ENCODE data around the gene NTRK3.

Gene NTRK3

DNA sequence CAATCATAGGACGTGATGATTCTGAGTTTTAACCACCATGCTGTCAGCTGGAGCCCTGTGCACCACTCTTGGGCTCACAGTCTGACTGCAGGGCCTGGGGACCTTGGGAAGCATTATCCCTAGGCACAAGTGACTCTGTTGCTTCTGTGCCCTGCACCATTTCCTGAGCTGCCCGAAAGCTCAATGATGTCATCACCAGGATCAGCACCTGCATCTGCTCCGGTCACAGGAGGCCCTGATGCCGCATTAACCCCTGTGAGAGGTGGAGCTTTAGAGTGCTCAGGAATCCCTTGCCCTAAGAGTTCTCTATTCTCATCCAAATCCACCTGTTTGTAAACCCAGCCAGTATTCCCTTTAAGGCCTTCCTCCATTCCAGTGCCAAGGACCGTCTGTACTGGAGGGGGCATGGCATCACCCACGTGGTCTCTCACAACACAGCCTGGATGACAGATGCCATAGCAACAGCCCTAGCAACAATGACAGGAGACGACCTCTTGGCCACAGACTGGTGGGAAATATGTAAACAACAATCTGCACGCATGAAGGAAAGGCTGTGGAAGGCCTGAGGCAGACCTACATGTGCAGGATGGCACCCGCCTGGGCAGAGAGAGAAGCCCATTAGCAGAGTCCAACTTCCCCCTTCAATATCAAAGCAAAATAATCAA lies 37.9 kb downstream of the NTRK3 start:
- H3K36me3 ChIP-seq (ENCODE audit: control insufficient read depth, insufficient read depth, low read length) = no peaks in the 10 kb centered on the region
- H3K4me1 ChIP-seq (ENCODE audit: control insufficient read depth, insufficient read depth, low read length) = no peaks in the 10 kb centered on the region
- no peak overlapping the region for H3K4me3 ChIP-seq (ENCODE audit: low read length)
- H3K27me3 ChIP-seq (ENCODE audit: control insufficient read depth, insufficient read depth, low read length) = no peaks in the 10 kb centered on the region
- no peak overlapping the region for H3K9ac ChIP-seq (ENCODE audit: low read length)
- no peaks in the 10 kb centered on the region for H3K9me3 ChIP-seq (ENCODE audit: control insufficient read depth, low read length)

DNA sequence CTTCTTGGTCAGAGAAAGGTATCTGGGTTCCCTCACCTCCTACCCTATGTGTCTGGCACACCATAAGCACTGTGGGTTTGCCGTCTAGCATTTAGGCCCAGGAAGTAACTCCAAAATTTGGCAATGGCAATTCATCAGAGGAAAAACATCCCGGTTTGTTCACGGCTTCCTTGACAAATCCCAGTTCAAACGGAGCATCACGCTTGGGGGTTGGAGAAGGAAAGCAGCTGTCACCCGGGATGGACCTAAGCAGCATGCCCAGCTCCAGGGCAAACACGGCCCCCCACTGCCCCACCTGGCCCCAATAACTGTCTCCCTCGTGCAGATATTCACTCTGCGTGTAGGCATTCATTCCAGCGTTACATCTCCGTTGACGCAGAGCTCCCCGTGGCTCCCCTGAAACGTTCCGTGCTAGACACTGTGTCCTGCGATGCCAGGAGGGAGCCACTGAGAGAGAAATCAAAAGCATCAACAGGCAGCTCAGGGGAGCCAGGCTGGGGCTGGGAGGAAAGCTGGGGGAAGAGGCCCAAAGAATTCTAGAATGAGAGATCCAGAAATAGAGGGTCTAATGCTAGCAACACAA lies 41.4 kb downstream of the NTRK3 start:
- no peaks in the 10 kb centered on the region for H3K4me1 ChIP-seq (ENCODE audit: control insufficient read depth, insufficient read depth, low read length)
- no peaks in the 10 kb centered on the region for H3K36me3 ChIP-seq (ENCODE audit: control insufficient read depth, insufficient read depth, low read length)
- no peak overlapping the region for H3K4me3 ChIP-seq (ENCODE audit: low read length)
- H3K9ac ChIP-seq (ENCODE audit: low read length) = no peak overlapping the region
- no peaks in the 10 kb centered on the region for H3K27me3 ChIP-seq (ENCODE audit: control insufficient read depth, insufficient read depth, low read length)
- H3K9me3 ChIP-seq (ENCODE audit: control insufficient read depth, low read length) = no peaks in the 10 kb centered on the region

DNA sequence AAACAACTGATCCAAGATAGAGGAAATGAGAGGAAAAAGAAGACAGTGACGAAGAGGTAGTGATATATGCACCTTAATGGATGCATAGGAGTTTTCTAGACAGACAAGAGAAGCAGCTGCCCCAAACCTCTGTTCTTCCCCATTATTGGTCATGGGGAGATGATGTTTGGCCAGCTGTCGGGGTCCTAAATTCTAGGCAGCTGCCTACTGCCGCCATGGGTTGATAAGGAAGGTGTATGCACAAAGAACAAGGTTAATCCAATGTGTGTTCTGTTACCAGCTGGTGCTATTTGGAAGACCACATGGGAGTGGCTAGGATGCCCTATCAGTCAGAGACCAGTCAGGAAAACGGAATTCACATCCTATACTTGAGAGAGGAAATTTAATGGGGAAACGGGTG lies 47.4 kb downstream of the NTRK3 start:
- H3K4me1 ChIP-seq (ENCODE audit: control insufficient read depth, insufficient read depth, low read length) = no peaks in the 10 kb centered on the region
- H3K4me3 ChIP-seq (ENCODE audit: low read length) = no peak overlapping the region
- no peaks in the 10 kb centered on the region for H3K27me3 ChIP-seq (ENCODE audit: control insufficient read depth, insufficient read depth, low read length)
- no peaks in the 10 kb centered on the region for H3K36me3 ChIP-seq (ENCODE audit: control insufficient read depth, insufficient read depth, low read length)
- no peaks in the 10 kb centered on the region for H3K9me3 ChIP-seq (ENCODE audit: control insufficient read depth, low read length)
- H3K9ac ChIP-seq (ENCODE audit: low read length) = no peak overlapping the region

DNA sequence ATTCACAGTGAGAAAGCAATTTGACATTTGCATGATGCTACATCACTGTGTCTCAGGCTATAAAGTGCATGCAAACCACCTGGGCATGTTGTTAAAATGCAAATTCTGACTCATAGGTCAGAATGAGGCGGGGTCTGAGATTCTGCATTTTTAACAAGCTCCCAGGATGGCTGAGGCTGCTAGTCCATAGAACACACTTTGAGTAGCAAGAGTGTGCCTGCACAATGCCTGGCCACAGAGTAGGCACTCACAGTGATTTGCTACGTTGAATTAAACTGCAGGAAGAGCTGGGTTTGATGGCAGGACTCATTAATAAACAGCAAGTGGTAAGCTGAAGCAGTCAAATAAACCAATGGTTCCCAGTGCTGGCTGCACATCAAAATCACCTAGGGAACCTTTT lies 48.1 kb downstream of the NTRK3 start:
- no peak overlapping the region for H3K9ac ChIP-seq (ENCODE audit: low read length)

DNA sequence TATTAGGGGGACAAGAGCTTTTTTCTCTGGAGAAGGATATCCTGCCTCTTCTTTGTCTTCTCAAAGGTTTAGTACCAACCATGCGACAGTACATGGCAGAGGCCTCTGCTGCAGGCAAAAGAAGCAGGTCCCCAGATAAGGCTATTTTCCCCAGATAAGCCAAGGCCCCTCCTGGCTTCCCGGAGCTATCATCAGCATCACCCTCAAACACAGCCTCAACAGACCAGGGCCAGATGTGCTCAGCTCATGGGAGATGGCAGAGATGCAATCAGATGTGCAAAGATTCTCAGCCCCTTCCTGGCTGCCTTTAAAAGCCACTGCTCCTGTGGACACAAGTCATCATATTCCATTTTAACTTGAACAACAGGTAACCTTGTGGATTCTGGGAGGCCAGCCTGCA lies 49.0 kb downstream of the NTRK3 start:
- H3K27me3 ChIP-seq (ENCODE audit: control insufficient read depth, insufficient read depth, low read length) = no peaks in the 10 kb centered on the region
- H3K9ac ChIP-seq (ENCODE audit: low read length) = no peak overlapping the region
- H3K9me3 ChIP-seq (ENCODE audit: control insufficient read depth, low read length) = no peaks in the 10 kb centered on the region
- H3K4me3 ChIP-seq (ENCODE audit: low read length) = no peak overlapping the region
- H3K36me3 ChIP-seq (ENCODE audit: control insufficient read depth, insufficient read depth, low read length) = no peaks in the 10 kb centered on the region
- no peaks in the 10 kb centered on the region for H3K4me1 ChIP-seq (ENCODE audit: control insufficient read depth, insufficient read depth, low read length)

More for the DNA sequence above, 48.1 kb downstream of the NTRK3 start:
- Histone ChIP-seq H3K9me3 (ENCODE audit: control insufficient read depth, low read length) (no peaks in the 10 kb centered on the region), H3K36me3 (ENCODE audit: control insufficient read depth, insufficient read depth, low read length) (no peaks in the 10 kb centered on the region), H3K27me3 (ENCODE audit: control insufficient read depth, insufficient read depth, low read length) (no peaks in the 10 kb centered on the region), H3K4me1 (ENCODE audit: control insufficient read depth, insufficient read depth, low read length) (no peaks in the 10 kb centered on the region), H3K4me3 (ENCODE audit: low read length) (no peak overlapping the region)

DNA sequence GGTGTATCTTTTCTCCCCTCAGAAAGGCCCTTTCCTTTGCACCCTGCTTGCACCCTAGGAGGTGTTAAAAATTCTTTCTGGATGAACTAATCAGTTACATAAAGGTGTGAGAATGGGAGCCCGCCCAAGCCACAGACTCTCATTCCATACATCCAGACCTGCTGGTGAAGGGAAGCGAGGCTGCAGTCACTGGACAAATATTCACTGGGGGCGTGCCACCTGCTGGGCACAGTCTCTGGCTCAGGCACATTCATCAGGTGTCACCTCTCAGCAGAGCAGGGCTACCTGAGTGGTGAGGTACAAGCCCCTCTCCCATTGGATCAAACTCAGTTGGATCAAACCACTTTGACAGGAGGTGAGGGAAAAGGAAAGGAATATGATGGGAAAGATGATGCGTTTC lies 52.0 kb downstream of the NTRK3 start:
- Histone ChIP-seq H3K4me1 (ENCODE audit: control insufficient read depth, insufficient read depth, low read length) (no peaks in the 10 kb centered on the region), H3K9ac (ENCODE audit: low read length) (no peak overlapping the region), H3K9me3 (ENCODE audit: control insufficient read depth, low read length) (no peaks in the 10 kb centered on the region), H3K4me3 (ENCODE audit: low read length) (no peak overlapping the region), H3K36me3 (ENCODE audit: control insufficient read depth, insufficient read depth, low read length) (no peaks in the 10 kb centered on the region), H3K27me3 (ENCODE audit: control insufficient read depth, insufficient read depth, low read length) (no peaks in the 10 kb centered on the region)

DNA sequence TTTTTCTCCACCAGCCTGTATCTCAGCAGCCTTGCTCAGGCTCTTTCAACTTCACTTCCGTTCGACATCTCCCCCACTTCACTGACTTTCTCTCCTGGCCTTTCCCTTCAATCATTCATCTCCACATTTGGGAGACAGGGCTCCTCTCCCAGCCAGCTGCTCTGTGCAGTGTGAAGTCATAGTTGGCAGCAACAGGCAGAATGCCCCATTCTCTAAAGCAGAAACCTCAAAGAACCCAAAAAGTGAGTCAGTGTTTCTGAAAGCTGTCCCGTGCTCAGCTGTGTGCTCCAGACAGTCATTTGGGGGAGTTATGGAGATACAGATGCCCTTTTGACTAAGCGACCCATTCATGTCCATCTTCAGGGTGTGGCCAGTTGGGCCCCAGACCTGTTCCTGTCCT lies 54.3 kb downstream of the NTRK3 start:
- Histone ChIP-seq H3K4me3 (ENCODE audit: low read length) (no peak overlapping the region), H3K27me3 (ENCODE audit: control insufficient read depth, insufficient read depth, low read length) (no peaks in the 10 kb centered on the region), H3K9me3 (ENCODE audit: control insufficient read depth, low read length) (no peaks in the 10 kb centered on the region), H3K36me3 (ENCODE audit: control insufficient read depth, insufficient read depth, low read length) (no peaks in the 10 kb centered on the region), H3K4me1 (ENCODE audit: control insufficient read depth, insufficient read depth, low read length) (no peaks in the 10 kb centered on the region), H3K9ac (ENCODE audit: low read length) (no peak overlapping the region)

DNA sequence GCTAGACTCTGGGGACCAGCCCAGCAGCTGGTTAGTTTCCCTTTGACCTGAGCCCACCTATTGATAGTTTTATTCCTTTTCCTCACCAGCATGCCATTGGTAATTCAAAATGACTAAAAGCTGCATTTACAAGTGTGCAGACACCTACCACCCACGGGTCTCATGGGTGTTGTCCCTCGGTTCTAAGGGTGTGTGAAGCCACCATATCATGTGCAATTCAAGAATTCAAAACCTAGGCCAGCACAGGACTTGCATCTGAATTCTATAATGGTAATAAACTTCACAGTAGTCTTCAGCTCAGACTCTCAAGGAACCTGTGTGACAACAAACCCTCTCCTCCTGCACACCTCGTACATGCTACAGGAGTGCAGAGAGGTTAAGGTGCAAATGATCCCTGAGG lies 55.3 kb downstream of the NTRK3 start:
- Histone ChIP-seq H3K27me3 (ENCODE audit: control insufficient read depth, insufficient read depth, low read length) (no peaks in the 10 kb centered on the region), H3K4me3 (ENCODE audit: low read length) (no peak overlapping the region), H3K36me3 (ENCODE audit: control insufficient read depth, insufficient read depth, low read length) (no peaks in the 10 kb centered on the region), H3K9me3 (ENCODE audit: control insufficient read depth, low read length) (no peaks in the 10 kb centered on the region), H3K4me1 (ENCODE audit: control insufficient read depth, insufficient read depth, low read length) (no peaks in the 10 kb centered on the region), H3K9ac (ENCODE audit: low read length) (no peak overlapping the region)

DNA sequence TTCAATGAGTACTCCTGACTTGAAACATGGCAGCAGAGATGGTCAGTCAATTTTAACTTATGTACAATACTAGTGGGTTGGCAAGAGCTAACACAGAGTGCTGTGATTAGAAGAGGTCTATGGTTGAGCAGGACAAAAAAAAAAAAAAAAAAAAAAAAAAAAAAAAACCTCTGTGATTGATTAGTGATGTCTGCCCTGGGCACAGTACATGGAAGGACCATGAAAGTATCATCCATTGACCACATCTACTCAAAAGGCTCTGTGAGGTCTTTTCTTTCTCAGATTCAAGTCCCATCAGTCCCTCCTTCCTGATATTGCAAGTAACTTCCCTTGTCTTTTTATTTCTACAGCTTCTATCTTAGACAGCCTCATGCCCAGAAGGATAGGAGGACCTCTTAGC lies 59.6 kb downstream of the NTRK3 start:
- Histone ChIP-seq H3K4me1 (ENCODE audit: control insufficient read depth, insufficient read depth, low read length) (no peaks in the 10 kb centered on the region), H3K36me3 (ENCODE audit: control insufficient read depth, insufficient read depth, low read length) (no peaks in the 10 kb centered on the region), H3K27me3 (ENCODE audit: control insufficient read depth, insufficient read depth, low read length) (no peaks in the 10 kb centered on the region), H3K4me3 (ENCODE audit: low read length) (no peak overlapping the region), H3K9me3 (ENCODE audit: control insufficient read depth, low read length) (no peaks in the 10 kb centered on the region), H3K9ac (ENCODE audit: low read length) (no peak overlapping the region)

DNA sequence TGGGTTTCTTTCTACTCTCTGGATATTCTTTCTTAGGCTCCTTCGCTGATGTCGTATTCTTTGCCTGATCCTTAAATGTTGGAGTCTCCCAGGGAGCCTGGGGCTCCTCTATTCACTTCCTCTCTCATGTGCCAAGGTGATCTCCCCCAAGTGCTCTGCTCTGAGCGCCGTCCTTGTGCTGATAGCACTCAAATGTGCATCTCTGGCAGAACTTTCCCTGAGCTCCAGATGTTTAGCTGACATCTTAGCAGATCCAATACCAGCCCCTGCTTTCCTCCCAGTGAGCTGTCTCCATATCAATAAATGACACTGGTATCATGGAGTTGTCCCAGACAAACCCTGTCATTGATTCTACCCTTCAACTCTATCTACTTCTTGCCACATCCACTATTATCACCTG lies 62.4 kb downstream of the NTRK3 start:
- H3K9ac ChIP-seq (ENCODE audit: low read length) = no peak overlapping the region

DNA sequence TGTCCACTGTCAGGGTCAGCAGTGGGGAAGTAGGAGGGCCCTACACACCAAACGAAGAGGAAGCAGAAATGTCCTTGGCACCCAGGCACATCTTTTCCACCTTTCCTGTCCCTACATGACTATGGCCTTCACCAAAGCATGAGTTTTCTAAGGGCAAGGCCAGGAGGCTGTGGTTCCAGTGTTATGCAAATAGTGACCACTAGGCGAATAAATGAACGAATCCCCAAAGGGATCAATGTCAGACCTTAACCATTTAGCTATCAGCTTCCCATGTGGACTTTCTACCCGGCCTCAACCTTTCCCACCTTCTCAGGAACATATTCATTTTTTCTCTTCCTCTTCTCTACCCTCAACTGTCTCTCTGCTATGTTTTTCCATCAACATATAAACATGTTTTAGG lies 63.1 kb downstream of the NTRK3 start:
- Histone ChIP-seq H3K9ac (ENCODE audit: low read length) (no peak overlapping the region), H3K27me3 (ENCODE audit: control insufficient read depth, insufficient read depth, low read length) (no peaks in the 10 kb centered on the region), H3K4me1 (ENCODE audit: control insufficient read depth, insufficient read depth, low read length) (no peaks in the 10 kb centered on the region), H3K36me3 (ENCODE audit: control insufficient read depth, insufficient read depth, low read length) (no peaks in the 10 kb centered on the region), H3K4me3 (ENCODE audit: low read length) (no peak overlapping the region), H3K9me3 (ENCODE audit: control insufficient read depth, low read length) (no peaks in the 10 kb centered on the region)

More for the DNA sequence above, 62.4 kb downstream of the NTRK3 start:
- Histone ChIP-seq H3K36me3 (ENCODE audit: control insufficient read depth, insufficient read depth, low read length) (no peaks in the 10 kb centered on the region), H3K27me3 (ENCODE audit: control insufficient read depth, insufficient read depth, low read length) (no peaks in the 10 kb centered on the region), H3K4me1 (ENCODE audit: control insufficient read depth, insufficient read depth, low read length) (no peaks in the 10 kb centered on the region), H3K4me3 (ENCODE audit: low read length) (no peak overlapping the region), H3K9me3 (ENCODE audit: control insufficient read depth, low read length) (no peaks in the 10 kb centered on the region)

DNA sequence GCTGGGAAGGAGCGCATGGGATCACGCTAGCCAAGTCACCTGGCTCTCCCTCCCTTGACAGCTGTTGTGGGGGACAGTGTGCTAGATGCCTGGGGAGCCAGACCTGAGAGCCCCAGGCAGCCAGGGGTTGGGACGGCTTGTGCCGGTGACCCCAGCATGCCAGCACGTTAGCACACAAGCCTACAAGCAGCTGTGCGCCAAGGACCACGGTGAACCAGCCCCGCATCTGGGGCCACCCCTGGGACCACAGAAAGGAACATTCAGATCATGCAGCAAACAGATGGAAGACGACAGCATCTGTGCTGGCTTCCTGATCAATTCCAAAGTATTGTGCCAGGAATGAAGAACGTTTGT lies 64.8 kb downstream of the NTRK3 start:
- no peaks in the 10 kb centered on the region for H3K36me3 ChIP-seq (ENCODE audit: control insufficient read depth, insufficient read depth, low read length)
- H3K4me1 ChIP-seq (ENCODE audit: control insufficient read depth, insufficient read depth, low read length) = no peaks in the 10 kb centered on the region
- H3K27me3 ChIP-seq (ENCODE audit: control insufficient read depth, insufficient read depth, low read length) = no peaks in the 10 kb centered on the region
- H3K4me3 ChIP-seq (ENCODE audit: low read length) = no peak overlapping the region
- H3K9ac ChIP-seq (ENCODE audit: low read length) = no peak overlapping the region
- no peaks in the 10 kb centered on the region for H3K9me3 ChIP-seq (ENCODE audit: control insufficient read depth, low read length)

DNA sequence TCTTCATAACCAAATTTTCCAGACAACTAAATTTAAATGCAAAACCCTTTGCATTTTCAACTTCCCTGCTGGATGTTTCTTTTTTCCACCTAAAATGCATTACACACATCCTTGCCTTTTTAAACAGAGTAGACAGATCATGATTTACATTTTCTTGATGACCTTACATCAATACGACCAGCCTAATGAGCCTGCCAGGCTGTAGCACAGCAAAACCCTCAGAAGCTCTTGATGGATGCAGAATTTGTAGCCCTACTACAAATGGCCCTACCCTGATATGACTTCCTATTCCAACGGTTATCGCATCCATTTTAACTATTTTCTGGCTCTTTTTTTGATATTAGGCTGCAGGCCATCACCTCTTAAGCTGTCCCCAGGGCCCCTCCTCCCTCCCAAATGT lies 66.3 kb downstream of the NTRK3 start:
- no peak overlapping the region for H3K4me3 ChIP-seq (ENCODE audit: low read length)
- no peaks in the 10 kb centered on the region for H3K4me1 ChIP-seq (ENCODE audit: control insufficient read depth, insufficient read depth, low read length)
- no peak overlapping the region for H3K9ac ChIP-seq (ENCODE audit: low read length)
- H3K27me3 ChIP-seq (ENCODE audit: control insufficient read depth, insufficient read depth, low read length) = no peaks in the 10 kb centered on the region
- H3K9me3 ChIP-seq (ENCODE audit: control insufficient read depth, low read length) = no peaks in the 10 kb centered on the region
- no peaks in the 10 kb centered on the region for H3K36me3 ChIP-seq (ENCODE audit: control insufficient read depth, insufficient read depth, low read length)
